ENCODE results near the gene C1QC.

C1QC gene

GRCh38 chr1:22681556-22682276 lies 38.3 kb downstream of the C1QC start:
- DNase-seq, result no peak

GRCh38 chr1:22683547-22683946 lies 40.1 kb downstream of the C1QC start:
- no peak for DNase-seq

- DNase-seq, result no peak
Observed at GRCh38 chr1:22685591-22686059, 42.2 kb downstream of the C1QC start.

- DNase-seq, result no peak
Observed at GRCh38 chr1:22687191-22687590, 43.8 kb downstream of the C1QC start.

GRCh38 chr1:22688466-22688865 lies 45.0 kb downstream of the C1QC start:
- no peak for DNase-seq

- DNase-seq, result no peak
Observed at GRCh38 chr1:22689505-22689904, 46.1 kb downstream of the C1QC start.

- no peak for DNase-seq
Observed at GRCh38 chr1:22691031-22691753, 47.8 kb downstream of the C1QC start.

GRCh38 chr1:22694172-22694571 lies 50.7 kb downstream of the C1QC start:
- DNase-seq, result no peak

GRCh38 chr1:22696610-22697009 lies 53.2 kb downstream of the C1QC start:
- DNase-seq, result no peak

Measured in inflammatory macrophage (primary cell).